ENCODE measurements around the gene CCDC141. TPM values are rescaled to one million over a fixed set of nuclear protein-coding genes. Genes with fewer than 3 reads are reported as not detected.
"Not testable (repeated sequence)": the region's sequence is repeated elsewhere in the genome, so short reads cannot be mapped to it uniquely, and the experiment has no call there.

Gene CCDC141
- under 1 TPM; 0.24 to 0.39 (median 0.30) TPM for polyA plus RNA-seq (ENCODE audit: insufficient read length in 4 of 4)

DNA sequence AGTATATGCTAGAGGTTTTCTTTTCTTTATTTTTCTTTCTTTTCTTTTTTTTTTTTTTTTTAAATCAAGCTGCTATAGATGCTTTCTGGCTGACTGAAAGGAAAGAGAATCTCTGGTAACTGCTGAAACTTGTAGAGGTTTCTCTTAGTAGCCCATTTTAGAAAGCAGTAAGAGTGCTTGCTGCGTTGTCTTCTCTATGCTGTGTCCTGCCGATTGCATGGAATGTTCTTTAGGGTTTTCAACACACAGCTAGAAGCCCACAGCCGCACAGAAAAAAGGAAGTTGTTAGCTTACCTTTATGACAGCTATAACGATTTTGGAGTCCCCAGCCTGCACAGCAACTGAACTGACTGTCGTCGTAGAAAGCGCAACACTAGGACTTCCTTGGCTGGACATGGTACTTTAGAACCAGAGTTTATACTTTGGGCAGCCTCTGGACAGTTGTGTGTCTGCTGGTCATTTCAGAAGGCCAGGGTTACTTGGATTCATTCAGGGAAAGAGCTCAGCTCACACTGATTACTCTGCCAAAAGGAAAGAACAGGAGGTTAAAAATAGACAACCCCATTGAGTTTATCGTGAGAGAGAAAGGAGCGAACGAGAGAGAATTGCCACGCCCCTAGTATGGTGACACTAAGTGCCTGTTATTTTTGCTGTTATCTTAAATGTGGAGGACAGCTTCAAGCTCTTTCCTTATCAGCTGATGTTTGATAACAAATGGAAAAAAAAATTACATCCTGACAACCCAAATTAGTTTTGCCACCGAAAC, at the start of gene CCDC141:
TSS of gene CCDC141 (minus strand) at position 592 of the 766 bp plus-strand sequence. CDS start at position 396, 196 bp downstream.
- DNase-seq (ENCODE audit: low read depth in 4 of 4, low spot score in 2 of 4), result no peak

- DNase-seq (ENCODE audit: low read depth in 4 of 4, low spot score in 2 of 4), result no peak
These were observed 48.2 kb upstream of the CCDC141 start for GRCh38 chr2:179098080-179098689.

- DNase-seq (ENCODE audit: low read depth in 4 of 4, low spot score in 2 of 4), result no peak
These were observed 47.2 kb upstream of the CCDC141 start for GRCh38 chr2:179097131-179097530.

- no peak for DNase-seq (ENCODE audit: low read depth in 4 of 4, low spot score in 2 of 4)
These were observed 46.2 kb upstream of the CCDC141 start for GRCh38 chr2:179096090-179096489.

DNA sequence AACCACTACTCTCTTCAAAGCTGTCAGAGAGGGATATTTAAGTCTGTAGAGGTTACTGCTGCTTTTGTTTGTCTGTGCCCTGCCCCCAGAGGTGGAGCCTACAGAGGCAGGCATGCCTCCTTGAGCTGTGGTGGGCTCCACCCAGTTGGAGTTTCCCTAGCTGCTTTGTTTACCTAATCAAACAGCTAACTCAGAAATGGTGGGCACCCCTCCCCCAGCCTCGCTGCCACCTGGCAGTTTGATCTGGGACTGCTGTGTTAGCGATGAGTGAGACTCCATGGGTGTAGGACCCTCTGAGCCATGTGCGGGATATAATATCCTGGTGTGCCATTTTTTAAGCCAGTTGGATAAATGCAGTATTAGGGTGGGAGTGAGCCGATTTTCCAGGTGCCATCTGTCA, 43.0 kb upstream of the CCDC141 start:
- DNase-seq (ENCODE audit: low read depth in 4 of 4, low spot score in 2 of 4), result not testable (repeated sequence)

DNA sequence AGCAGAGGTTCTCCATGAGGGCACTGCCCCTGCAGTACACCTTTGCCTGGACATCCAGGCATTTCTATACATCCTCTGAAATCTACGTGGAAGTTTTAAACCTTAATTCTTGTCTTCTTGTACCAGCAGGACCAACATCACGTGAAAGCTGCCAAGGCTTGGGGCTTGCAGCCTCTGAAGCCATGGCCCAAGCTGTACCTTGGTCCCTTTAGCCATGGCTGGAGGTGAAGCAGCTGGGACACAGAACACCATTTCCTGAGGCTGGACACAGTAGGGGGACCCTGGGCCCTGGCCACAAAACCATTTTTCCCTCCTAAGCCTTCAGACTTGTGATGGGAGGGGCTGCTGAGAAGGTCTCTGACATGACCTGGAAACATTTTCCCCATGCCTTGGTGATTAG, 32.8 kb upstream of the CCDC141 start:
- DNase-seq (ENCODE audit: low read depth in 4 of 4, low spot score in 2 of 4), result no peak

DNA sequence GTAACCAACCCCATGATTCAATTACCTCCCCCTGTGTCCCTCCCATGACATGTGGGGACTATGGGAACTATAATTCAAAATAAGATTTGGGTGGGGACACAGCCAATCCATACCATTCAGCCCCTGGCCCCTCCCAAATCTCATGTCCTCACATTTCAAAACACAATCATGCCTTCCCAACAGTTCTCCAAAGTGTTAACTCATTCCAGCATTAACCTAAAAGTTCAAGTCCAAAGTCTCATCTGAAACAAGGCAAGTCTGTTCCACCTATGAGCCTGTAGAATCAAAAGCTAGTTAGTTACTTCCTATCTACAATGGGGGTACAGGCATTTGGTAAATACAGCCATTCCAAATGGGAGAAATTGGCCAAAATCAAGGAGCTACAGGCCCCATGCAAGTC, 32.0 kb upstream of the CCDC141 start:
- DNase-seq (ENCODE audit: low read depth in 4 of 4, low spot score in 2 of 4), result no peak

DNA sequence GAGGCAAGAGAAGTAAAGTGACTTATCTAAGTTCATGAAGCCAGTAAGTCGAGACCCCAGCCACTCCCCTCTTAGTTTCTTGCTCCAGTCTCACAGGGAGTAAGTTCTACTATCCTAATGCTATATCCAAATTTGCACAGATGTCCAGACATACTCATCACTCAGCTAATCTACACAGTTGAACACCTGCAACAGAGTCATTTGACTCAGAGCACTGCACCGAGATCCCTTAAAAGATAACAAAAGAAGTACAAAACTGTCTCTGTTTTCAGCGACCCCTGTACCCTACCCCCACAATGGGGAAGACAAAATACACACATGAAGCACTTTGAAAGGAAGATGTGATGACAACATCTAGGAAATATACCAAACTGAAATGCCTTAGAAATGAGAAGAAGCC, 22.6 kb upstream of the CCDC141 start:
- no peak for DNase-seq (ENCODE audit: low read depth in 4 of 4, low spot score in 2 of 4)

DNA sequence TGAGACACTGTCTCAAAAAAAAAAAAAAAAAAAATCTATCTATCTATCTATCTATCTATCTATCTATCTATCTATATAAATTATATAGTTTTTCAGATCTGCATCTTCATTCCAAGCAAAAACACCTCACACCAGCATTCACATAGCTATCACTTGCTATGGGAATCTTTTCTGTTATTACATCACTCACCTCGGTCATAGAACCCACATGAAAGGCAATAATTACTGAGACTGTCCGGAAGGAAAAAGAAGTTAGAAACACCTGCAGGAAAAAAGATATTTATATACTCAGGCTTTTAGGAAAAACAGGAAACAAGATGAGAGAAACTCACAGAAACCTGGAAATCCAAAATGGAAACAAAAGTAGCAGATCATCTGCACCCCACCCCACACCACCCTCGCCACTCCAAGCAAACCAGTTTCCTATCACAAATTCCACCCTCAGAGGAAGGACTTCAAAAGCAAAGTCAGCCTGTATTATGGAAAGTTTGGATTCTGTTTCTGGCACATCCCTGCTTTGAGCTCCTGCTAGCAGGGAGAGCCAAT, 21.9 kb upstream of the CCDC141 start:
- no peak for DNase-seq (ENCODE audit: low read depth in 4 of 4, low spot score in 2 of 4)

- DNase-seq (ENCODE audit: low read depth in 4 of 4, low spot score in 2 of 4), result no peak
These were observed 21.0 kb upstream of the CCDC141 start for GRCh38 chr2:179070895-179071294.

- no peak for DNase-seq (ENCODE audit: low read depth in 4 of 4, low spot score in 2 of 4)
These were observed 19.7 kb upstream of the CCDC141 start for GRCh38 chr2:179069685-179070084.

GRCh38 chr2:179068991-179069643, 19.2 kb upstream of the CCDC141 start:
- no peak for DNase-seq (ENCODE audit: low read depth in 4 of 4, low spot score in 2 of 4)

DNA sequence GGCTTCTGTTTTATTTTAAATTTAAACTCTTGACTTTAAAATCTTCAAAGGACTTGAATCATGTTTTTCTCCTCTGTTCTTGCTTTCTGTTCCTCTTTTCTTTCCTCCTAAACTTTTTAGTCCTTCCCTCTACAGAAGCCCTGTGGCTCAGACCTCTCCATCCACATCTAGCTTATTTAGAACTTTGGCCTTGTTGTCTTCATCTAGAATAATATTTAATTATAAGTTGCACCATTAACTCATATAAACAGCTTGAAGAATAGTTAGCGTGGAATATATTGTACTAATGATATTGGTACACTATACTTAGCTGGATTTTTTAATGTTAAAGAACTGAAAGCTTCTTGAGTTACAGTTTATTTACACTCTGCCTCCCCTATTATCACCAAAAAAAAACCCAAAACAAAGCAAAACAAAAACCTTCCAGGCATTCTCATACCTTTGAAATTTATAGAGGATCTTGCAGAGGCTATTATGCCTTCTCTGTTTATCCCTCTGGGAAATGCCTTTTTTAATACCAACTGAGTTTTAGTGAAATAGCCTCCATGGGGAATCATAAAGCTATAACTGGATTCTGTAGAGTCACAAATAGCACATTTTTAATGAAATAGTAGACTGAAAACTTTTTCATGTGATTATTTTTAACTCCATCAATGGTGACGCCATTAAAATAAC, 9.2 kb upstream of the CCDC141 start:
- DNase-seq (ENCODE audit: low read depth in 4 of 4, low spot score in 2 of 4), result no peak

DNA sequence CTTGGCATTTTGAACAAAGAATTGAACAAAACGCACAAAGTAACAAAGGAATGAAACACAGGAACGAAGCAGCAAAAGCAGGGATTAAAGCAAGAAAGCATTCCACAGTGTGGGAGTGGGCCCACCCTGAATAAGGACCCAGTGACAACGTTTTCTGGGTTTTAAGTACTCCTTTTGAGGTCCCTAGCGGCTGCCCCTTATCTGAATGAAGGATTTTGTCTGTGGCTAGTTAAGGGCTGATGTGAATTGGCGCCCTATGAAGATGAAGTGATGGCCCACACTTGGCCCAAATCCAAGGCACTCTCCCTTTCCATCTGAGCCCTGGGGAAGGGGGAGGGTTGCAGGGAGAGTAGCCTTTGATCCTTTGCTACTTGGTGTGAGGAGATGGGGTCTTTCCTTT, 7.8 kb upstream of the CCDC141 start:
- no peak for DNase-seq (ENCODE audit: low read depth in 4 of 4, low spot score in 2 of 4)

DNA sequence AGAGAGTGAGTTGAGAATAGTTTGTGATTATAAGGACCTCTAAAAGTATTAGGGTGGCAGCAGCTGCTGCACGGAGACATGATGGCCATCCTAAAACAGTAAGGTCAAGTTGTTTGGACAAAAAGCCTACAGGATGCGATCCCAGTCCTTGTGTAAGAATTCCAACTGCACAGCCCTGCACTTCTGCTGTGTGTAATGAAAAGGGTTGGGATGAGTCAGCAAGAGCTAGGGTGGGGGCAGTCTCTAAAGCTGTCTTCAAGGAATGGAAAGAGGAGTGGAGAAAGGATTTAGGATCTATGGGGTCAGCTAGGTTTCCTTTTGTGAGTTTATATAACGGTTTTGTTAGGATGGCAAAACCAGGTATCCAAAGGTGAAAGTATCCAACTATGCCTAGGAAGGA, 3.6 kb upstream of the CCDC141 start:
- DNase-seq (ENCODE audit: low read depth in 4 of 4, low spot score in 2 of 4), result not testable (repeated sequence)

GRCh38 chr2:179051250-179051649, 1.3 kb upstream of the CCDC141 start:
- DNase-seq (ENCODE audit: low read depth in 4 of 4, low spot score in 2 of 4), result no peak

- DNase-seq (ENCODE audit: low read depth in 4 of 4, low spot score in 2 of 4), result no peak
These were observed 818 bp upstream of the CCDC141 start for GRCh38 chr2:179050755-179051154.

- no peak for DNase-seq (ENCODE audit: low read depth in 4 of 4, low spot score in 2 of 4)
These were observed 763 bp downstream of the CCDC141 start for GRCh38 chr2:179049203-179049545.

GRCh38 chr2:179048099-179048498, 1.8 kb downstream of the CCDC141 start:
- no peak for DNase-seq (ENCODE audit: low read depth in 4 of 4, low spot score in 2 of 4)

GRCh38 chr2:179045602-179046001, 4.3 kb downstream of the CCDC141 start:
- DNase-seq (ENCODE audit: low read depth in 4 of 4, low spot score in 2 of 4), result not testable (repeated sequence)

- DNase-seq (ENCODE audit: low read depth in 4 of 4, low spot score in 2 of 4), result no peak
These were observed 5.4 kb downstream of the CCDC141 start for GRCh38 chr2:179044500-179044899.
